AG04450 (cell line): ENCODE measurements around the gene RBL1. TPM values are rescaled to one million over a fixed set of nuclear protein-coding genes. Genes with fewer than 3 reads are reported as not detected.
"Not testable (repeated sequence)": the region's sequence is repeated elsewhere in the genome, so short reads cannot be mapped to it uniquely, and the experiment has no call there.

Source experiments
- CTCF ChIA-PET: fragments of 300-600, 350-600 bp; formaldehyde crosslinking; extraction: SDS; loops from one replicate; lab custom pipeline; 2022; ENCODE audit warnings: antibody characterized with exemption, inconsistent platforms; lab: Charles Lee
- POLR2A ChIA-PET: fragments of 350-600 bp; formaldehyde crosslinking; extraction: SDS; loops from one replicate; lab custom pipeline; 2021; ENCODE audit warnings: antibody characterized with exemption, inconsistent platforms; lab: Yijun Ruan, JAX
- DNase-seq: peaks from one replicate; pipeline ENCODE4 v3.0.0-alpha.2; 2011; ENCODE audit warnings: low read depth, low spot score
- H3K27ac ChIP-seq: one replicate; pipeline ENCODE4 v1.5.1; 2012; ENCODE audit warnings: low read depth, low read length, control low read depth
- H3K27me3 ChIP-seq: one replicate; pipeline ENCODE4 v1.6.0; 2012; ENCODE audit warnings: low read length; ENCODE audit not compliant: control insufficient read depth, insufficient read depth
- H3K4me3 ChIP-seq: 2 replicates; pipeline ENCODE4 v1.5.1; 2011; ENCODE audit warnings: mild to moderate bottlenecking, low read depth, low read length, control low read depth
- H3K9me3 ChIP-seq: 2 replicates; pipeline ENCODE4 v1.5.1; 2012; ENCODE audit warnings: low read length; ENCODE audit not compliant: control insufficient read depth, insufficient read depth
- CTCF ChIP-seq: IDR thresholded peaks from 2 replicates; pipeline ENCODE4 v1.5.1; 2011; ENCODE audit warnings: low read depth, low read length, control low read depth, inconsistent platforms
- polyA plus RNA-seq: library from polyadenylated mRNA; depleted of rRNA; stranded (reverse); fragments of >200 nt; gene quantifications from 2 replicates; pipeline ENCODE4 v1.2.3, GENCODE V29; 2011

Gene RBL1
- polyA plus RNA-seq, 1 experiment: 4.2 TPM

GRCh38 chr20:36998652-36999051, 97.1 kb downstream of the RBL1 start:
- DNase-seq: no peak
- no peak overlapping the region for H3K4me3 ChIP-seq
- ChIA-PET POLR2A (no interaction called here), CTCF (no interaction called here)
- H3K9me3 ChIP-seq: no peaks in the 10 kb centered on the region
- no peaks in the 10 kb centered on the region for H3K27me3 ChIP-seq
- no peak overlapping the region for H3K27ac ChIP-seq
- TF ChIP-seq CTCF: no peak

GRCh38 chr20:36997121-36997520, 98.7 kb downstream of the RBL1 start:
- no peak for TF ChIP-seq CTCF
- DNase-seq: no peak
- CTCF ChIA-PET: interaction anchor here (1.2 kb wide), 1 partner anchor 11 kb away, joined by 3 read pairs; no protein-coding TSS in a partner anchor
- Histone ChIP-seq H3K27ac (no peak overlapping the region), H3K4me3 (no peak overlapping the region), H3K27me3 (no peaks in the 10 kb centered on the region), H3K9me3 (no peaks in the 10 kb centered on the region; the same call in 1 of the 2 replicates)
- POLR2A ChIA-PET: interaction anchor here (0.6 kb wide), 1 partner anchor 65 kb away, joined by 13 read pairs; no protein-coding TSS in a partner anchor

GRCh38 chr20:36994221-36994620, 101.6 kb downstream of the RBL1 start:
- H3K27ac ChIP-seq, CTCF ChIA-PET, H3K27me3 ChIP-seq, H3K4me3 ChIP-seq, POLR2A ChIA-PET, DNase-seq, H3K9me3 ChIP-seq: not testable (repeated sequence)

GRCh38 chr20:36992802-36993334, 102.9 kb downstream of the RBL1 start:
- H3K27ac ChIP-seq: no peak overlapping the region
- DNase-seq: no peak
- TF ChIP-seq CTCF: no peak
- no peaks in the 10 kb centered on the region for H3K27me3 ChIP-seq
- no peaks in the 10 kb centered on the region; the same call in 1 of the 2 replicates for H3K9me3 ChIP-seq
- POLR2A ChIA-PET: no interaction called here
- no peak overlapping the region for H3K4me3 ChIP-seq
- CTCF ChIA-PET: no interaction called here

GRCh38 chr20:36991703-36992102, 104.1 kb downstream of the RBL1 start:
- no peak for TF ChIP-seq CTCF
- CTCF ChIA-PET: no interaction called here
- Histone ChIP-seq H3K27ac (no peak overlapping the region), H3K9me3 (no peaks in the 10 kb centered on the region; the same call in 1 of the 2 replicates), H3K27me3 (no peaks in the 10 kb centered on the region), H3K4me3 (no peak overlapping the region)
- no peak for DNase-seq
- POLR2A ChIA-PET: no interaction called here
